Central memory CD8-positive, alpha-beta T cell (primary cell): ENCODE data around the gene MC4R.

Experiments
- ATAC-seq: fragments of 150-1000 bp; cut with Tn5 transposase; replicated peaks from 2 replicates; pipeline ENCODE4 v1.10.0; 2022; ENCODE audit warnings: mild to moderate bottlenecking, moderate FRiP score, moderate number of reproducible peaks; ENCODE audit not compliant: poor library complexity, severe bottlenecking; ENCODE audit errors: extremely low read depth
- DNase-seq, 2 donors: peaks; one replicate each; pipeline ENCODE4 v3.0.0; 2021; ENCODE audit warnings: low spot score in 2 of 2
- H3K27ac Mint-ChIP-seq: one replicate; pipeline ENCODE4 v1.8.0; 2022; ENCODE audit warnings: low read depth, mild to moderate bottlenecking, moderate library complexity, mixed read lengths
- H3K27me3 Mint-ChIP-seq: one replicate; pipeline ENCODE4 v1.8.0; 2022; ENCODE audit warnings: mixed read lengths
- H3K36me3 Mint-ChIP-seq: one replicate; pipeline ENCODE4 v1.8.0; 2022; ENCODE audit warnings: mild to moderate bottlenecking, moderate library complexity, mixed read lengths; ENCODE audit not compliant: insufficient read depth
- H3K4me1 Mint-ChIP-seq: one replicate; pipeline ENCODE4 v1.8.0; 2022; ENCODE audit warnings: mixed read lengths
- H3K4me3 Mint-ChIP-seq: one replicate; pipeline ENCODE4 v1.8.0; 2022; ENCODE audit warnings: mild to moderate bottlenecking, moderate library complexity, mixed read lengths
- H3K9me3 Mint-ChIP-seq: one replicate; pipeline ENCODE4 v1.8.0; 2022; ENCODE audit warnings: mixed read lengths

MC4R gene

DNA sequence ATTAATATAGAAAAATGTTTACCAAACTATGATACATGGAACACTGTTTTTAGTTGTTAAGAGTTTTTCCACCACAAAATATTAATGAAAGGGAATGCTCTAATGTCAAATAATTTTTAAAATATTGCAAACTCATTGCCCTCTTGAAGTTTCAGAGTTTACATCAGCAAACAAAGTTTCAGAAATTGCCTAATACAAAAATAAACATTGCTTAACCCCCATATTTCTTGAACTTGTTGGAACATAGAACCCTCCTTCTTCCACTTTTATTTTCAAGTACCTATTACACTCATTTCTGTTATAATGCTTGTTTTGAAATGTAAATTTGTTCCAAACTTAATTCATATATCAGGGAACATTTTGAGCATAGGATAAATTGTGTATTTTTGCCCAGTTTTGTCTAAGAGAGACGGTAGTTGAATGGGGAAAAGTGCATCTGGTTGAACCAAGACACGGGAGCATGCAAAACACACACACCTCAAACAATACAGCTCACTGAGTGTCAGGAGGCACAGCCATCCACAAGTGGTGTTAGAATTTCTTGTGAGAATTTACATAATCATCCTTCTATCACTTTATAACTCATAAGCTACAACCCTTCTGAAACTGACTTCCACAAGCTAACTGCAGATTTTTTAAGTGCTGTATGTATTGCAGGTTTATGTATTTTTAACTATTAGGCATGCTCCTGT, 5.3 kb upstream of the MC4R start:
- peaks cover 1% of the 10 kb centered on the region for H3K36me3 Mint-ChIP-seq
- DNase-seq: no peak

DNA sequence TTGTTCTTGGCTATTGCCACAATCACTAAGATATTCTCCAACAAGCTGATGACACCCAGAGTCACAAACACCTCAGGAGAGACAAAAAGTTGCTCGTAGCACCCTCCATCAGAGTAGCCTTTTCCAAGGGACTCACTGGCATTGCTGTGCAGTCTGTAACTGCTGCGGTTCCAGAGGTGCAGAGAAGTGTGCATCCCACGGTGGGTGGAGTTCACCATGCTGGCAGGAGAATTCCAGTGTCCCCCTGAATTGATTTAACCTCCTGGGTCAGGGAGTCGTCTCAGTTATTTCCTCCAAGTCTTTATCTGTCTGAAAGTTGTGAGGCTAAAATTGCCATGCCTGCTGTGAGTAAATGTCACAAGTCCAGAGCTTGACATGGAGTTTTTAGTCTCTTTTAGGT, 443 bp downstream of the MC4R start:
- Mint-ChIP-seq H3K27ac (no peak overlapping the region), H3K4me1 (no peaks in the 10 kb centered on the region), H3K36me3 (peaks cover 1% of the 10 kb centered on the region), H3K9me3 (peaks cover 11% of the 10 kb centered on the region), H3K27me3 (no peaks in the 10 kb centered on the region), H3K4me3 (no peak overlapping the region)
- DNase-seq (no peak), ATAC-seq (no peak)

More for the DNA sequence above, 5.3 kb upstream of the MC4R start:
- Mint-ChIP-seq H3K9me3 (peaks cover 10% of the 10 kb centered on the region), H3K27me3 (no peaks in the 10 kb centered on the region), H3K27ac (no peak overlapping the region), H3K4me3 (no peak overlapping the region), H3K4me1 (no peaks in the 10 kb centered on the region)
- ATAC-seq: no peak

DNA sequence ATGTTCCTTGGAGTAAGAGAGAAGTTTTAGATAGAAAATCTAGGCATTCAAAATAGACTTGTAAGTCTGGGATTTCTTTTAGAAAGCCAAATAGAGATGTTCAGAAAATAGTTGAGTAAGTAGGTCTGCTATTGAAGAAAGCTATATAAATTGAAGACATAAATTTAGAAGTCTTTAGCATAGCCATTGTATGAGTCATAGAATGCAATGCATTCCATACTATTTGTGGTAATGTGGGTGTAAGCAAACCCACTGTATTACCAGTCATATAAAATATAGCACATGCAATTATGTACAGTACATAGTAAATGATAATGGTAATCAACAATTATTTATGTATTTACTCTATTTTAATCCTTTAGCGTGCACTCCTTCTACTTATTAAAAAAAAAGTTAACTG, 14.1 kb downstream of the MC4R start:
- H3K36me3 Mint-ChIP-seq: no peaks in the 10 kb centered on the region
- H3K27me3 Mint-ChIP-seq: no peaks in the 10 kb centered on the region
- H3K4me3 Mint-ChIP-seq: no peak overlapping the region
- no peaks in the 10 kb centered on the region for H3K4me1 Mint-ChIP-seq
- H3K9me3 Mint-ChIP-seq: peaks cover 5% of the 10 kb centered on the region
- DNase-seq (no peak), ATAC-seq (no peak)
- no peak overlapping the region for H3K27ac Mint-ChIP-seq

DNA sequence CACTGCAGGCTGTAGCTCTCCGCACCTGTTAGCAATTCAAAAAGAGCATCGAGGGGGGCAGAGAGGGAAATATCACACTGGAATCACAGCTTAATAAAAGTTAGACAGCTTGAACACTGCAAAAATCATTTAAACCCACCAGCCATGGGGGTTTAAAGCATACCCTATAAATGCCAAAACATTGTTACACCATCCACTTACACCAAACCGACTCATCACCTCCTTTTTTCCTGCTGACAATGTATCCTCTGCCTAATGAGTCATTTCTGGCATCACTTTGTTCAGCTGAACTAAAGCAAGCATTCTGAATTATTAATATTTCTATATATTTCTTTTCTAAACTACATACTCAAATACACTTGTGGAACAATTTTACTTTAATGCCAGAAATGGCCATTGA, 21.6 kb downstream of the MC4R start:
- peaks cover 15% of the 10 kb centered on the region for H3K9me3 Mint-ChIP-seq
- no peaks in the 10 kb centered on the region for H3K27me3 Mint-ChIP-seq
- ATAC-seq (no peak), DNase-seq (no peak)
- H3K27ac Mint-ChIP-seq: no peak overlapping the region
- H3K36me3 Mint-ChIP-seq: no peaks in the 10 kb centered on the region
- H3K4me1 Mint-ChIP-seq: no peaks in the 10 kb centered on the region
- no peak overlapping the region for H3K4me3 Mint-ChIP-seq

DNA sequence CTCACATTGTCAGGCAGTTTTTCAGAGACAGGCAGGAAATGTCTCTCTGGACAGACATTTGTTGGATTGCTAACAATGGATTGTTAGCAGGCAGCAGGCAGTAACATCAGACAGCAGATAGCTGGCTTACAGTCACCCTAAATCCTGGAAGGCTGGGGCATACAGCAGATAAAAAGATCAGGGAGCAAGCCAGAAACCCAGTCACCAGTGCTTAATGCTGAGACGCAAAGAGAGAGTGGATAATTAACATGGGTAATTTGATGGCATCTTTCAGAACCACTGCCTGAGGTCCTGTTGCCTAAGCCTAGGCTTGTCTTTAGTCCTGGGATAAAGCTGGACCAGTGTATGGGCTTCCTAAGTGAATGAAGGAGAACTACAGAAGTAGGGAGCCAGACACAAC, 22.4 kb downstream of the MC4R start:
- ATAC-seq: no peak
- H3K4me1 Mint-ChIP-seq: no peaks in the 10 kb centered on the region
- H3K4me3 Mint-ChIP-seq: no peak overlapping the region
- no peak overlapping the region for H3K27ac Mint-ChIP-seq
- H3K36me3 Mint-ChIP-seq: no peaks in the 10 kb centered on the region
- peaks cover 15% of the 10 kb centered on the region for H3K9me3 Mint-ChIP-seq
- DNase-seq: no peak
- H3K27me3 Mint-ChIP-seq: no peaks in the 10 kb centered on the region

DNA sequence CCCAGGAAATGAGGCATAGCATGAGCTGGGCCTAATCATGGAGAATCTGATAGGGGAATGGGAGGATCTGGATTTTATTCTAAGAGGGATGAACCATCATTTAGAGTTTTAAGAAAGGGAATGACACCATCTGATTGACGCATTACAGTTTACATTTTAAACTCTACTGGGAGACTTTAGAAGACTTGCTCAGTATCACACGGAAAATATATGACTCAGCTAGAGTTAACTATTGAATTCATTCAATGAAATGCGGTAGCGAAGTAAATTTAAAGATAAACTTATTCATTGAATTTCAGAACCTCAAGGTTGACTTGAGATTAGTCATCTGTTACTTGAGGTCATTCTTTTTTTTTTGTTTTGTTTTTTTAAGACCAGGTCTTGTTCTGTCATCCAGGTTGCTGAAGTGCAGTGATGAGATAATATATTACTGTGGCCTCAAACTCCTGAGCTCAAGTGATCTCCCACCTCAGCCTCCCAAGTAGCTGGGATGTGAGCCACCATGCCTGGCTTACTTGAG, 25.0 kb downstream of the MC4R start:
- H3K4me3 Mint-ChIP-seq: no peak overlapping the region
- no peaks in the 10 kb centered on the region for H3K4me1 Mint-ChIP-seq

DNA sequence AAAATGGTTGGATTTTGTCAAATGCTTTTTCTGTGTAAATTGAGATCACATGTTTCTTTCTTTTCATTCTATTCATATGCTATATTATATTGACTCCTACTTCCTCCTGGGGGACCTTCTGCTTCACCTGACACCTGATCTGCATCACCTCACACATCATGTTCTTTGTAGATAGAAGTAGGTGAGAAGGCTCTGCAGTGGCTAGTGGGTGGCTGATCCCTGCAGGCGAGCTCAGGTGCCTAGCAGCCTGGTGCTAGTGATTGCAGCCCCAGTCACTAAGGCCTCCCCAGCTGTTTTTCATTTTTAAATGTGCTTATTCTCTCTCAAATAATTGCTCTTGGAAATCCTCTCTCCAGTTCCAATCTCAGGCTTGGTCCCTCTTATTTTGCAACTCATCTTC, 33.6 kb downstream of the MC4R start:
- no peak for ATAC-seq
- no peak overlapping the region for H3K4me3 Mint-ChIP-seq
- H3K27me3 Mint-ChIP-seq: no peaks in the 10 kb centered on the region
- H3K36me3 Mint-ChIP-seq: no peaks in the 10 kb centered on the region
- DNase-seq: no peak
- no peak overlapping the region for H3K27ac Mint-ChIP-seq
- H3K4me1 Mint-ChIP-seq: no peaks in the 10 kb centered on the region
- H3K9me3 Mint-ChIP-seq: peaks cover 33% of the 10 kb centered on the region

More for the DNA sequence above, 25.0 kb downstream of the MC4R start:
- Mint-ChIP-seq H3K27me3 (no peaks in the 10 kb centered on the region), H3K27ac (no peak overlapping the region), H3K36me3 (no peaks in the 10 kb centered on the region), H3K9me3 (peaks cover 15% of the 10 kb centered on the region)
- ATAC-seq: no peak
- DNase-seq: no peak

DNA sequence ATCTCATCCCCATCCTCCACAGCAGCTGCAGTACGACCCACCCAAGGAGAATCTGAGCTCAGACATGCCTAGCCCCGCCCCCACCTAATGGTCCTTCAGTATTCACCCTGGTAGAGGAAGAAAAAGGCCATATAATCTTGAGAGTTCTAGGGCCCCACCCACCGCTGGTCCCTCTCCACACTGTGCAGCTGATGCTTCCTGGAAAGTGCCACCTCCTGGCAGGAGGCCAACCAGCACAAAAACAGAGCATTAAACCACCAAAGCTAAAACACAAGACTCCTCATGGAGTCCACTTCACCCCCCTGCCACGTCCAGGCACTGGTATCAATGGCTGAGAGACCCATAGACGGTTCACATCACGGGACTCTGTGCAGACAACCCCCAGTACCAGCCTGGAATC, 40.7 kb downstream of the MC4R start:
- H3K27ac Mint-ChIP-seq: no peak overlapping the region
- no peak for ATAC-seq
- DNase-seq: no peak
- H3K4me1 Mint-ChIP-seq: no peaks in the 10 kb centered on the region
- H3K27me3 Mint-ChIP-seq: no peaks in the 10 kb centered on the region
- H3K9me3 Mint-ChIP-seq: peaks cover 10% of the 10 kb centered on the region
- no peak overlapping the region for H3K4me3 Mint-ChIP-seq
- H3K36me3 Mint-ChIP-seq: no peaks in the 10 kb centered on the region

DNA sequence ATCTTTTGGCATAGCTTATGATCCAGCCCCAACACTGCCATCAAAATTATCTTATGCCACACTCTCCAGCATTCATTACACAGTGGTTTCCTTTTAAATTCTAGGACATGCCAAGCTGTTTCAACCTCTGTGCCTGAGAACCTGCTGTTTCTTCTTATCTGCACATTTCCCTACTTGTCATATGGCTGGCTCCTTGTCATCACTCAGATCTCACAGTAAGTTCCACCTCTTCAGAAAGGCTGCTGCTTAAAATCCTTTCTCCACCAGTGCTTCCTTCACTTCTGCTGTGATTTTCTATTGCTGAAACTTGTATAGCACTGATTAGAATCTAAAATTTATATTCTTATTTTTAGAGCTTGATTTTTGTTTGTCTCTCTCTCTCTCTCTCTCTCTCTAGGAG, 43.4 kb downstream of the MC4R start:
- Mint-ChIP-seq H3K9me3 (peaks cover under 1% of the 10 kb centered on the region), H3K27me3 (no peaks in the 10 kb centered on the region), H3K36me3 (no peaks in the 10 kb centered on the region), H3K4me1 (no peaks in the 10 kb centered on the region), H3K4me3 (no peak overlapping the region), H3K27ac (no peak overlapping the region)
- no peak for DNase-seq
- ATAC-seq: no peak

DNA sequence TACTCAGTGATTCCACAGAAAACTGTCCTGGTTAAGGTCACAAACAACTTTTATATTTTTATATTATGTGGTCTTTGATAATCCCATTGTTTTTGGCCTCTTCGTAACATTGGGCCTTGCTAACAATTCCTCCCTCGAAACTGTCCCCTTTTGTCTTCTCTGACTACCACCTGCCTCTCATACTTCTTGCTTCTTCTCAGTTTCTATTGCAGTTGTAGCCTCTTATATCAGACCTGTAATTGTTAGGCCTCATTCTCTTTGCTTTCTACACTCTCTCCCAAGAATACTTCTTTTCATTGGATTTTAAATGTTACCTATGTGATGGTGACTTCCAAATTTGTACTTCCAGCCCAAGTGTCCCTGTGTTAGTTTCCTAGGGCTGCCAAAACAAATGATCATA, 44.7 kb downstream of the MC4R start:
- ATAC-seq: no peak
- no peak for DNase-seq
- Mint-ChIP-seq H3K4me3 (no peak overlapping the region), H3K27ac (no peak overlapping the region), H3K4me1 (no peaks in the 10 kb centered on the region), H3K27me3 (no peaks in the 10 kb centered on the region), H3K36me3 (no peaks in the 10 kb centered on the region), H3K9me3 (no peaks in the 10 kb centered on the region)

DNA sequence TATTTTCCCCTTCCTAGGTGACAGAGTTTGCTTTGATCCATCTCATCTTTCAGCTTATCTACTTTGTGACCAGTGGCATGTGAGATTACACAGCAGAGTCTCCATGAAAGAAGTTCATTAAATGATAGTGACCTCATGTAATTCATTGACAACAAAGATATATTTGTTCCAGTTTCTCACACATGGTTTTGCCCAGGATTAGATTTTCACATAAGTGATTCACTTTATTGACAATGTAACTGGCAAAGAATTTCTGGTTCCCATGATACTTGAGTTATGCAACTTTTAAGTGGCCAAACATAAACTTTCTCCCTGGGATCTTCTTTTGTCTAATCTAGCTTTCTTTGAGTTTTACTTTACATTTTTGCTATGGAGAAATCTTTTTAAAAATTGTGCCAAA, 50.0 kb downstream of the MC4R start:
- no peaks in the 10 kb centered on the region for H3K4me1 Mint-ChIP-seq
- H3K4me3 Mint-ChIP-seq: no peak overlapping the region
- peaks cover 13% of the 10 kb centered on the region for H3K9me3 Mint-ChIP-seq
- no peak overlapping the region for H3K27ac Mint-ChIP-seq
- DNase-seq: no peak
- no peaks in the 10 kb centered on the region for H3K27me3 Mint-ChIP-seq
- H3K36me3 Mint-ChIP-seq: no peaks in the 10 kb centered on the region
- no peak for ATAC-seq
